A549 treated with Mapracorat at 1 μM for 4 hours (cell line): ENCODE measurements around the gene MIS18BP1. TPM values are rescaled to one million over a fixed set of nuclear protein-coding genes. Genes with fewer than 3 reads are reported as not detected.

Source experiments
- total RNA-seq: library from RNA; stranded (reverse); fragments of 200-300 nt; extraction: Qiagen RNA extraction; gene quantifications from 5 replicates; pipeline ENCODE4 v1.2.3, GENCODE V29; 2022

MIS18BP1 gene
- total RNA-seq: 16.0 to 28.8 TPM (median 20.0 TPM) in 5 replicates

GRCh38 chr14:45253070-45253753 is at the start of gene MIS18BP1:
Gene MIS18BP1 (minus strand): TSS chr14:45253202. CDS start chr14:45247286, 5,916 bp downstream.

Other genes starting within 250 kb of the MIS18BP1 start
- 15.9 to 22.5 TPM (median 19.2 TPM) in 5 replicates for gene PRPF39, start 169.1 kb downstream of the MIS18BP1 start, total RNA-seq
- 109 to 149 TPM (median 116 TPM) in 5 replicates for gene FKBP3, start 118.7 kb downstream of the MIS18BP1 start, total RNA-seq
- gene FANCM, start 117.3 kb downstream of the MIS18BP1 start, total RNA-seq: 4.7 to 5.7 TPM (median 5.4 TPM) in 5 replicates